GM19467 (cell line): ENCODE data around the gene TMEM115.
A peak's percentile ranks its signal among the peaks of the same experiment; 100 is the strongest.

Experiments used
- ATAC-seq: cut with Tn5 transposase; IDR thresholded peaks from one replicate; pipeline ENCODE4 v1.9.1; 2021; ENCODE audit warnings: mild to moderate bottlenecking, moderate library complexity; ENCODE audit not compliant: unreplicated experiment

TMEM115 gene

GRCh38 chr3:50358911-50359759 is at the start of gene TMEM115:
TSS of gene TMEM115 (minus strand) at chr3:50359521. CDS start at chr3:50359063, 458 bp downstream.
- ATAC-seq: peak; percentile 98

DNA sequence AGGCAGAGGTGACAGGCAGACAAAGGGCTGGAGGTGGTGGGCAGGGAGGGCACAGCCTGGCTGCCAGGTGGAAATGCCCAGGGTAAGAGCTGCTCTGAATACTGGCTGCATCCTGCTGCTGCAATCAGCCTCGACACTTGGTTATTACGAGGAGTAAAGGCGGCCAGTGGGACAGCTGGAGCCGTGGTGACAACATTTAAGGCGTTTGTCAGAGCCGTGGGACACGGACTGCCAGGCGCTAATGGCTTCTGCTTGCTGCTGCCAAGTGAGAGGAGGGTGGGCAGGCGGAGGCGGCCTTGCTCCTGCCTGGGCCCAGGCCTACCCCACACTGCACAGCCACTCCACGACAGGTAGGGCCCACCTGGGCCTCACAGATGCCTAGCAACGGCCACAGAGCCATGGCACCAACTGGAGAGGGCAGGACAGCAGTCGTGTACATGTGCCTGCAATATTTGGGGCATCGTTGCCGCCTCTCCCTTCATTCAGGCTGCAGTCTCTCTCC is 49.2 kb upstream of the TMEM115 start:
- ATAC-seq: no peak

GRCh38 chr3:50406487-50406886 is 47.2 kb upstream of the TMEM115 start:
- ATAC-seq: no peak

DNA sequence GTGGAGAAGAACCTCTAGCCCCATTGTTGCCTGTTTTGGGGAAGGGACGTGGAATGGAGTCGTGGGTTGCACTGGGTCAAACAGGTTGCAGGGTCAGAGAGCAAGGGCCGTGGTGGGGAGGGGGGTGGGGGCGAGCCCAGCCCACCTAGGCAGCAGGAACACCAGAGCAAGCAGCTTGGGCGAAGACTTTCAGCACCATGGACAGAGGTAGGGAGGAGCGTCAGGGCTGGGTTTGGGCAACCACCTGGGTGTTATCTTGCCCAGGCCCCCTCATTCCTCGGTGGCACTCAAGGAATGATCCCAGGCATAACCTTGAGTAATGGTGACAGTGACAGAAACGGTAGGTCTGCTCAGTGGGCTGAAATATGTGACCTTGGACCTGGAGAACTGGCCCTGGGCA is 45.9 kb upstream of the TMEM115 start:
- no peak for ATAC-seq

GRCh38 chr3:50401978-50402595 is 42.8 kb upstream of the TMEM115 start:
- no peak for ATAC-seq

DNA sequence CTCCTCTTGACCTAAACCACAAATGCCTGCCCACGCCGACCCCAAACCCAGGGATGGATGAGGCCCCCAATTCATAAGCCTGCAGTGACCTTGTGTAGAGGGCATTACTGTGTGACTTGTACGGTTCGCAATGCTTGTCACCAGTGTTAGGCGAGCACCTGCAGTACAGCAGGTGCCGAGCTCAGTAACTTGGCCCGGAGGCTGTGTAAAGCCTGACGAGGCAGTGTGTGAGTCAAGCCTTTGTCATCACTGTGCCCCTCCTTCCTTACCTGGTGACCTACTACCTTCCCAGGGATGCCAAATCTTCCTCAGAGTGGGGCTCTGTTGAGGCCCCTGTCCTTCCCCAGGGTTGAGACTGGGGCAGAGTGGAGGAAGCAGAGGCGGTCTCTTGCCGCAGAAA is 37.2 kb upstream of the TMEM115 start:
- no peak for ATAC-seq

DNA sequence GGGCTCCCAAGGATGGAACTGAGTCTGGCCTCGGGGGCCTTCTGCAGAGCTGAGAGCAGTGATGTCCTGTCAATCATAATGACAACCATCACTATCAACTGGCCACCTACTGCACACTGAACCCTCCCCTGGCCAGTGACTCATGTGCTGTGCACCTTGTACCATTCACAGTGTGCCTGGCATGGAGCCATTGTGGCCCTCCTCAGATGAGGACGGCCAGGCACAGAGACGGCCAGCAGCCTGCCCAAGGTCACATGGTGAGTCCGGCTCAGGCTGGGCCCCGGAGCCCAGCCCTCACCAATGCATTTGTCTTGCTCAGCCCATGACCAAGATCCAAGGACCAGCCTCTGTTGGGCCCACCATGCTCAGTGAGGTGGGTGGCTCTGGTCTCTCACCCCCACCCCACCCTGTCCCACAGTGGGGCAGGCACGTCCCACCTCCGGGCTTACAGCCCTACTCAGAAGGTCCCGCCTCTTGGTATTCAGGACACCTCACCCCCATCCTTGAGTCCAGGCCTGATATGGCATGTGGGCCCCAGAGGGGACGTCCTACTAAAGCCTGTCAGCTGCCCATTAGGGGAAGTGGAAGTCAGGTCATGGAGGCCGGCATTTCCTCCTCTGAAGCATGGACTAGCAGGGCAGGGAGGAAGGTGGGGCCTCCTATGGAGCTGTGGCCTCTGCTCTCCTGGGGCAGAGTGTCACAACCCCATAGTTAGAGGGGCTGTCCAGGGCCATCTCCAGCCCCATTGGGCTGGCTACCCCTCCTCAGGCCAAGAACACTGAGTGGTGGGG is 35.9 kb upstream of the TMEM115 start:
- ATAC-seq: no peak

DNA sequence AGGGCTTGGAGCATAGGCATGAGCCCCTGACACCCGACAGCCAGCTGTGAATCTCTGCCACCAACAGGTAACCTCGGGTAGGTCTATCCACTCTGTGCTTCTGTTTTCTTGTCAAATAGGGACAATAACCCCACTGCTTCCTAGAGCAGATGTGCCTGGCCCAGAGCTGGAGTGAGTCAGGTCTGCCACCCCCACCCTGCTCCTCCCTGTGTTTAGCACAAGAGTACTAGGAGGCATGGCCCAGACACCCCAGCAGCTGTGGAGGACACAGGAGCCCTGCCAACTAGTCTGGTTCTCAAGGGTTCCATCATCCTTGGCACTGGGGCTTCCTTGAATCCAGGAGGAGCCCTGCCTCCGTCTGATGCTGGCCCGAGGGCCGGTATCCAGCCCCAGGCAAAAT is 33.7 kb upstream of the TMEM115 start:
- ATAC-seq: no peak

DNA sequence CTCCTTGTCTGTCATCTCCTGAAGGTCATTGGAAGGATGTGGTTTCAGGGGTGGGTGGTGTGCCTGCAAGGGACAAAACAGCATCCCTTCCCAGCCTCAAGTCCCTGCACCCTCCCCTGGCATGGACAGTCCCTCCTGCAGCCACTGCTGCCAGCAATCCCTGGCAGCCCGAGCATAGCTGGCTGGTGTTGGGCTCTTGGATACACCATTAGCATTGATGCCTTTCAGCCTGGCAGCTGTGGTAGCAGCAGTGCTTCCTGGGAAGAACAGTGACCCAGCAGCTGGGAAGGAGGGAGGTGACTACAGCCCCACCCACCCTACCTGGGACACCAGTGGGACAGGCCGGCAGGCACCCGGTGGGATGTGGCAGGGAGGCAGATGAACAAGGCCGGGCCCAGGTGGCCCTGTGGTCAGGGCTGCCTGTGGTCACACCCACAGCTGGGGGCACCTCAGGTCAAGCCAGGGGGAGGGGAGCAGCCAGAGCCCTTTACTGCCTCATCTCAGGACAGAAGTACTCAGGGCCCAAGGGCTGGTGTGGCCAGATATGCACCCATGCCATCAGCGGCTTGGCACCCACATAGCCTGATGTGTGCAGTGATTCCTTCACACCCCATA is 32.9 kb upstream of the TMEM115 start:
- no peak for ATAC-seq

DNA sequence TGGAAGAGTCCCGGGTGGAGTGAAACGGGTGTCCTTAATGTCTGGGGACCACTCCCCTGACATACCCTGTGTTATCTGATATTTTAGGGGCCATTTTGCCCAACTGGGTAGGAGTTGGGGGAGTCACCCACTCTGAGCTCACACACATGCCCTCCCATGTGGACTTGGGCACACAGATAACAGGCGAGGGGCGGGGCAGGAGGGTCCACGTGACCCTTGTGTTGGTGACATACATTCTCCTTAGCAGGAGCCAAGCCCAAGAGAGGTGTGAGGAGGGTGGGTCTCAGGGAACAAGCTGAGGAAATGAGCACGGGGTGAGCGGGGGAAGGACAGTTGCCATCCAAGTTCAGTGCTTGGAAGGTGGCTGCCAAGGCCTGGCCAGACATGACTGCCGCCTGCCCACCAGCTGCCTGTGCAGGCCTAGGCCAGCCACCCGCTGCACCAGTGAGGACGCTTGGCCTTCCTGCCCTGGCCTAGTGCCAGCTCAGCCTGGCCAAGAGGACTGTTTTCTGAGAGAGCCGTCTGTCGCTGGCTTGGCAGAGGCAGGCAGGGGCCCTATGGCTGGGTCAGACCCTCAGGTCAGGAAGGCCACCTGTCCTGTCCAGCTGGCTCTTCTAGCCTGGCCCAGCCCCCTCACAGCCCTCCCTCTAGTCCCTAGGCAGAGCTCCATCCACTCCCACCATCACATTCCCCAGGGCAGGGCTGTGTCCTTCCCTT is 31.3 kb upstream of the TMEM115 start:
- no peak for ATAC-seq

GRCh38 chr3:50389414-50389767 is 30.1 kb upstream of the TMEM115 start:
- ATAC-seq: no peak

- ATAC-seq: no peak
Observed at GRCh38 chr3:50388720-50389413, 29.5 kb upstream of the TMEM115 start.

DNA sequence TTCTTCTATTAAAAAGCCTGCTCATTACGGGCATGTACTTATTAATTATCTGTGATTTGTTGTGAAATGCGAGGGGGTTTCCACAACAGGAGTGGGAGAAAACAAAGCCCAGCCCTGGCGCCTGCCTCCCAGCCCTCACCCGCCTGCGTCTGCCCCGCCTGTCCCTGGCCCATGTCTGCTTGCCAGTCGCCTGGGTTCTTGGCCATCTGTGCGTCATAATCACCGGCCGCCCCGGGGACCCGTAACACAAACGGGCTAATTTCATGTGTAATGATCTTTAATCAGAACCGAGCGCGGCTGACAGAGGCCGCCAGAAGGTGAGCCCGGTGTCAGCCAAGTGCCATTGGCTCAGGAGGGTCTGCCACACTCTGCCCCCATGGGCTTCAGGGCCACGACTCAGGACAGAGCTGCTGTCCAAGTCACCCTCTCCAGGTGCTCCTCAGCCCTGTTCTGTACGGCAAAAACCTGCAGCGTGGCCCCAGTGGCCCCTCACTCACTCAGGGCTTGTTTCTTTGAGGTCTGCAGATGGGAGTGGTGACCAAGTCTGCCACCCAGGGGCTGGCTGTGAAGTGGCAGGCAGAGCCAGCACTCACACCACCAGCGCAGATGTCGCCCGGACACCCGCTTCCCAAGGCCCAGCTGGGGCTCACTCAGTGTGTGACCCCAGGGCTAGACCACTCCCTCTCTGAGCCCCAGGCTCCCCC is 28.8 kb upstream of the TMEM115 start:
- no peak for ATAC-seq

GRCh38 chr3:50385754-50386153 is 26.4 kb upstream of the TMEM115 start:
- no peak for ATAC-seq

GRCh38 chr3:50383750-50384149 is 24.4 kb upstream of the TMEM115 start:
- no peak for ATAC-seq

DNA sequence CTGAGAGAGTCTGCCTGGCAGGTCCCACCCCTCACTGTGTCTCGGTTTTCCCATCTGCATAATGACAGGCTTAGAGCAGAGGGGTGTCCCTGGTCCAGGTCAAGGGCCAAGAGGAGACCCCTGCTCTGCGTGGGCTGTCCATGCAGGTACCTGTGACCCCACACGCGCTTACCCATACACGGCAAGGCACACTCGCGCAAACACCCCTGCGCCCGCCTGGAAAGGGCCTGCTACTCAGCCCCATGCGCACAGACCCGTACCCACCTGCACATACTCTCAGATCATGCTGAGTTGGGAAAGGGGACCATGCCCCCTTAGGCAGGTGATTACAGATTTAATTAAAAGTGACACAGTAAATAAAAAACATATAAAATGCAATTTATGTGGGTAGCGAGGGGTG is 23.4 kb upstream of the TMEM115 start:
- no peak for ATAC-seq

DNA sequence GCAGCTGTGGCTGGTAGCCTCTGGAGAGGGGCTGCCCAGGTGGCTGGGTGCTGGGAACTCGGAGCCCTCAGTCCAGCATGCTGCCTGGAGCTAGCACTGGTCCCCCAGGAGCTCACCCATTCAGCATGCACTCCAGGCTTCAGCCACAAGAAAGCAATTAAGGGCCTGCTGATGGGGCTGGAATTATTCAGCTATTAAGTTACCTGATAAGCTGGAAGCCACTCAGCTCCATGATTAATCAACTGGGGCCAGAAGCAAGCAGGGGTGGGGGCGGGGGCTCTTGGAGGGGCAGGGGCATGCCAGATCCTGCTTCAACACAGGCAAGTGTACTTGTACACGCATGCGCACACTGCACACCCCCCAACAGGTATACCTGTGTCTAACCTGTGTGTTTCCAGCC is 22.1 kb upstream of the TMEM115 start:
- no peak for ATAC-seq

DNA sequence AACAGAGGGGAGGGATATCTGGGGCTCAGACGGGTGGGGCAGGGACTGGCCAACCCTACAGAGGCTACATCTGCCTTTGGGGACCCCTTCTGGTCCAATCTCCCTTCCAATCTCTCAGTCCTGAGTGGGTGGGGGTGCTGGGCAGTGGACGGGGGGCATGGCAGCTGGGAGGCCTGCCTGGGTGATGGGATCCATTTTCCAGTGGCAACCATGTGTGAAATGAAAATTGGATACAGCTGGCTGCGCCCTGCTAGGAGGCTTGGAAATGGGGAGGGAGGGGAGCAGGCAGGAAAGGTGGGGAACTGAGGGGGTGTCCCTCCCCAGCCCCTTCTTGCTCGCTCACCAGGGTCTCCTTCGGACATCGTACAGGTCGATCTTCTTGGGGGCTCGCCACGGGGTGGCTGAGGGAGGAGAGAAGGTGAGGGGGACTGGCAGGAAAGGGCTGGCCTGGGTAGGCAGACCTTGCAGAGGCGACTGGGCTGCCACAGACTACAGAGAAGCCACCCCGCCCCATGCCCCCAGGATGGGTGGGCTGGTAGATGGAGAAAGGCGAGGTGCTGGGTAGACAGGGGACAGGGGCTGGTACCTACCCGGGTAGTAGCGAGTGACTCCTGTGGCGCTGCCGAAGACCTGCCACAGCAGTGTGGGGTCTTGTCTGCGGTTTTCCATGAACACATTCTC is 21.2 kb upstream of the TMEM115 start:
- ATAC-seq: no peak

GRCh38 chr3:50378757-50379156 is 19.4 kb upstream of the TMEM115 start:
- ATAC-seq: no peak
